LNCaP clone FGC (cell line): Measurements from ENCODE around the gene DCAF6.

Experiments
- DNase-seq: peaks from one replicate; pipeline ENCODE4 v3.0.0-alpha.2; 2011; ENCODE audit warnings: low read depth
- H3K4me3 ChIP-seq: 2 replicates; pipeline ENCODE4 v1.5.1; 2011; ENCODE audit warnings: mild to moderate bottlenecking, low read depth, low read length, control low read depth
- CTCF ChIP-seq: IDR thresholded peaks from 2 replicates; pipeline ENCODE4 v1.5.1; 2012; ENCODE audit warnings: mild to moderate bottlenecking; ENCODE audit not compliant: control insufficient read depth, insufficient read depth; ENCODE audit errors: extremely low read depth

DCAF6 gene

DNA sequence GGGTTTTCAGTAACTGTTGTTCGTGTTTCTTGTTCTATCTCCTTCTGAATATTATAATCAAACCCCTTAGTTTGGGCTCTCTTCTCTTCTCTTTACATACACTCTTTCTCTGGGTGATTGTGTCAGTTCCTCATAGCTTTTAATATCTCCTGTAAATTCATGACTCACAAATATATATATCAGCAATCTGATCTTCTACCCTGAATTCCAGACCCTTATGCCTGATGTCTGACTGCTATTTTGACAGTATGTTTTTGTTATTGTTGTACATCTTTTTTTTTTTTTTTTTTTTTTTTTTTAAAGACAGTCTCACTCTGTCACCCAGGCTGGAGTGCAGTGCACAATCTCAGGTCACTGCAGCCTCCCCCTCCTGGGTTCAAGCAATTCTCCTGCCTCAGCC is 71.2 kb downstream of the DCAF6 start:
- H3K4me3 ChIP-seq = no peak overlapping the region
- DNase-seq = no peak
- no peak for TF ChIP-seq CTCF

- no peak overlapping the region for H3K4me3 ChIP-seq
- TF ChIP-seq CTCF = no peak
- no peak for DNase-seq
These were observed 72.1 kb downstream of the DCAF6 start for GRCh38 chr1:168008595-168008994.

- no peak for DNase-seq
- H3K4me3 ChIP-seq = no peak overlapping the region
- TF ChIP-seq CTCF = no peak
These were observed 72.8 kb downstream of the DCAF6 start for GRCh38 chr1:168009322-168009721.

DNA sequence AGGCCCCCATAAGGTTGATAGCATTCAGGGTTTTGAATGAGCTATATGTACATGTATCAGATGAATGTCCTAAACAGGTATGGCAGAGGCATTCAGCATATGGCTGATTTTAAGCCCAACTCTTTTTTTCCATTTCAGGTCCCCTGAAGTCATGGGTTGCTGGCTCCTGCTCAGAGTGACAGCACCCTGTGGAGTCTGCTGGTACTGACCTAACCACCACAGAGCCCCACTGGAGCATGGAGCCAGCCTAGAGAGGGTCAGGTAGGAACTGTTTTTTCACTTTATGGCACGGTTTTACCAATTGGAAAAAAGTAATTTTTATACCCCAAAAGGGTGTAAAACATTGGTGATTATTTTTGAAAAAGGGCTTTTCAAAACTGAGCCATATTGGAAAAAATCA is 82.9 kb downstream of the DCAF6 start:
- DNase-seq = no peak
- no peak for TF ChIP-seq CTCF
- H3K4me3 ChIP-seq = no peak overlapping the region

- no peak for TF ChIP-seq CTCF
- no peak overlapping the region for H3K4me3 ChIP-seq
- DNase-seq = no peak
These were observed 94.7 kb downstream of the DCAF6 start for GRCh38 chr1:168031198-168031597.

DNA sequence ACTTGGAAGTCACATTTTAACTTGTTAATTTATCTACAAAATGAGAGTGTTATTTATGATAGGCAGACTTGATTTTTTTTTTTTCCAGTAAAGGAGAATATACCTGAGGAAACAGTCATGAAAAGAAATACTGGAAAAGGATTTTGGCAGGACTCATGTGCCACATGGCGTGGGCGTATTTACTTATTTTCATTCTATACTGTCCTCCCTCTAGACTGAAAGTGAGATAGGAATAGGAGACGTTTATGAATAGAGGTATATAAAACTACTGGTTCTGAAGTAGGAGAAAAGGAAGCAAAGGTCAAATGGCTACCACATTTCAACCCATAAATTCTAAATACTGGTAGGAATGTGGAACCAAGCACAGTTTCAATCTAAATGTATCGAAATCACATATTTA is 95.1 kb downstream of the DCAF6 start:
- H3K4me3 ChIP-seq = no peak overlapping the region
- no peak for TF ChIP-seq CTCF
- no peak for DNase-seq

GRCh38 chr1:168032029-168032428 is 95.5 kb downstream of the DCAF6 start:
- no peak for TF ChIP-seq CTCF
- H3K4me3 ChIP-seq = no peak overlapping the region
- no peak for DNase-seq
